ENCODE measurements around the gene ZNF593. TPM values are rescaled to one million over a fixed set of nuclear protein-coding genes. Genes with fewer than 3 reads are reported as not detected.

The ZNF593 gene
- total RNA-seq, 1 donor from 2014 or later: 18.7 TPM

DNA sequence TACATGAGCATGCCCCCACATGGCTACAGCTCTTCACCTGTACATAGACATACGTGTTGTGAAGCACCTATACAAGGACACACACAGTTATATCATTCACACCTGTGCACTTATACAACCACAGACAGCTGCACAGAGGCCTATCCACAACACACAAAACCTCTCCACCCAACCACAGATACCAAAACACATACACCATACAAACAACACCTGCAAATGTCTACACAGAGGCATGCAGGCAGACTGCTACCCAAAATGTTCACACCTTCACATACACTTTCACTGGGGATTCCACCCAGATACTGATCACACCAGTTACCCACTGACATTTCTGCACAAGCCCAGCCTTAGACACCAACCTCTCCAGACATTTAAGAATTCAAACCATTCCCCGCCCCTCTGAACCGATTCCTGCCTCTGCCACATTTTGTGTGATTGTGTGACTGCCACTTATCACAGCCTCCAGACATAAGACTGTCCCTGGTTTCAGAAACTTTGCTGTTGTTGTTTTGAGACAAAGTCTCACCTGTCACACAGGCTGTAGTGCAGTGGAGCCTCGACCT lies 2.9 kb upstream of the ZNF593 start:
- no peak overlapping the region for H3K27ac ChIP-seq
- H3K4me1 ChIP-seq: peaks cover 21% of the 10 kb centered on the region
- DNase-seq (ENCODE audit: extremely low spot score in 2 of 2): no peak
- no peaks in the 10 kb centered on the region for H3K27me3 ChIP-seq
- TF ChIP-seq POLR2AphosphoS5 (IDR thresholded peaks at IDR 0.05; ENCODE audit: insufficient read depth in 1 of 2, low read depth in 1 of 2) (no peak), POLR2A (IDR thresholded peaks at IDR 0.05) (no peak), CTCF (IDR thresholded peaks at IDR 0.05) (no peak)
- H3K9me3 ChIP-seq: no peaks in the 10 kb centered on the region
- no peak overlapping the region for H3K4me3 ChIP-seq
- H3K36me3 ChIP-seq: no peaks in the 10 kb centered on the region
- intact Hi-C loops (cut with DNase I): loop anchor here (10.0 kb wide), 1 partner anchor 132 kb away; no protein-coding TSS in a partner anchor

- Histone ChIP-seq H3K9me3 (no peaks in the 10 kb centered on the region), H3K36me3 (no peaks in the 10 kb centered on the region), H3K4me3 (peak within 1 kb of the TSS; percentile 70 to 96), H3K27me3 (no peaks in the 10 kb centered on the region), H3K4me1 (peaks cover 21% of the 10 kb centered on the region), H3K27ac (peak within 1 kb of the TSS; percentile 60)
- no peak for DNase-seq (ENCODE audit: extremely low spot score in 2 of 2)
- TF ChIP-seq POLR2AphosphoS5 (IDR thresholded peaks at IDR 0.05; ENCODE audit: insufficient read depth in 1 of 2, low read depth in 1 of 2) (no peak), CTCF (IDR thresholded peaks at IDR 0.05) (no peak), POLR2A (IDR thresholded peaks at IDR 0.05) (no peak)
- intact Hi-C loops (cut with DNase I): loop anchor here (10.0 kb wide), 1 partner anchor 134 kb away; no protein-coding TSS in a partner anchor
Observed at GRCh38 chr1:26168410-26169197, 1.1 kb upstream of the ZNF593 start, which contains the start of gene C1orf232. C1orf232 (minus strand) TSS chr1:26168963; CDS start chr1:26168499, 464 bp downstream.

GRCh38 chr1:26169198-26169554 lies 532 bp upstream of the ZNF593 start:
- intact Hi-C loops (cut with DNase I): loop anchor here (10.0 kb wide), 1 partner anchor 134 kb away; no protein-coding TSS in a partner anchor
- TF ChIP-seq POLR2A (IDR thresholded peaks at IDR 0.05) (no peak), CTCF (IDR thresholded peaks at IDR 0.05) (no peak), POLR2AphosphoS5 (IDR thresholded peaks at IDR 0.05; ENCODE audit: insufficient read depth in 1 of 2, low read depth in 1 of 2) (no peak)
- H3K27ac ChIP-seq: peak overlapping the region; percentile 60

GRCh38 chr1:26170472-26170821 lies 739 bp downstream of the ZNF593 start:
- intact Hi-C loops (cut with DNase I): no loop called here
- no peaks in the 10 kb centered on the region for H3K9me3 ChIP-seq

More at GRCh38 chr1:26169198-26169554, 532 bp upstream of the ZNF593 start:
- H3K9me3 ChIP-seq: no peaks in the 10 kb centered on the region
- no peaks in the 10 kb centered on the region for H3K36me3 ChIP-seq
- peaks cover 17% of the 10 kb centered on the region for H3K4me1 ChIP-seq
- H3K27me3 ChIP-seq: no peaks in the 10 kb centered on the region
- H3K4me3 ChIP-seq: peak overlapping the region; percentile 70 to 96
- no peak for DNase-seq (ENCODE audit: extremely low spot score in 2 of 2)

More at GRCh38 chr1:26170472-26170821, 739 bp downstream of the ZNF593 start:
- H3K27me3 ChIP-seq: no peaks in the 10 kb centered on the region
- no peak for DNase-seq (ENCODE audit: extremely low spot score in 2 of 2)
- peak overlapping the region; percentile 70 to 96 for H3K4me3 ChIP-seq
- H3K36me3 ChIP-seq: no peaks in the 10 kb centered on the region
- TF ChIP-seq CTCF (IDR thresholded peaks at IDR 0.05) (no peak), POLR2A (IDR thresholded peaks at IDR 0.05) (no peak), POLR2AphosphoS5 (IDR thresholded peaks at IDR 0.05; ENCODE audit: insufficient read depth in 1 of 2, low read depth in 1 of 2) (no peak)
- peak overlapping the region; percentile 60 for H3K27ac ChIP-seq
- peaks cover 17% of the 10 kb centered on the region for H3K4me1 ChIP-seq

Data from vagina (tissue), 2 donors.